Rectal smooth muscle tissue (tissue), 1 donor: Measurements from ENCODE around the gene WDPCP.
"Not testable (repeated sequence)": the region's sequence is repeated elsewhere in the genome, so short reads cannot be mapped to it uniquely, and the experiment has no call there.

ENCODE experiments used
- H3K27ac ChIP-seq: one replicate; pipeline ENCODE4 v1.7.0; 2013; ENCODE audit warnings: low read depth, low read length, inconsistent platforms
- H3K27me3 ChIP-seq: one replicate; pipeline ENCODE4 v1.7.0; 2013; ENCODE audit warnings: low read length; ENCODE audit not compliant: control insufficient read depth, insufficient read depth
- H3K36me3 ChIP-seq: one replicate; pipeline ENCODE4 v1.7.0; 2013; ENCODE audit warnings: low read length; ENCODE audit not compliant: control insufficient read depth, insufficient read depth
- H3K4me1 ChIP-seq: one replicate; pipeline ENCODE4 v1.7.0; 2013; ENCODE audit warnings: low read length; ENCODE audit not compliant: control insufficient read depth, insufficient read depth
- H3K4me3 ChIP-seq: one replicate; pipeline ENCODE4 v1.7.0; 2013; ENCODE audit warnings: low read length
- H3K9ac ChIP-seq: one replicate; pipeline ENCODE4 v1.7.0; 2013; ENCODE audit warnings: low read length

WDPCP gene

GRCh38 chr2:63357722-63358121 is 230.6 kb downstream of the WDPCP start:
- not testable (repeated sequence) for H3K27me3 ChIP-seq

DNA sequence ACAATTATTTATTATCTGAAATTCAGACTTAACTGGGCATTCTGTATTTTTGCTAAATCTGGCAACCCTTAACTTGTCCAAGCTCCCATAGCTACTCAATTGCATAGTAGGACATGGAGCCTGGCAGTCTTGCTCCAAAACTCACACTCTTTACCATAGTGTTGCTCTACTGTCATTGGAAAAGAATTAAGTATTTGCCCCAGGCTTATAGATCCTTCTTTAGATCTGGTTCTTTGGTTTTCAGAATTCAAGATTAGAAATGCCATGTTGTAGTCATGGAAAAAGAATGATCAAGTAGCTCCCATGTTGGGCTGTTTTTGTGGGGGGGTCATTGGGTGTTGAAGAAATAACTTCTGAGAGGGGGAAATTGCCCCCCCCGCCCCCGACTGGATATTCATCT is 240.9 kb downstream of the WDPCP start:
- Histone ChIP-seq H3K4me3 (no peak overlapping the region), H3K4me1 (no peaks in the 10 kb centered on the region), H3K36me3 (no peaks in the 10 kb centered on the region), H3K27ac (no peak overlapping the region), H3K27me3 (no peaks in the 10 kb centered on the region), H3K9ac (no peak overlapping the region)

More at GRCh38 chr2:63357722-63358121, 230.6 kb downstream of the WDPCP start:
- H3K4me1 ChIP-seq, H3K27ac ChIP-seq, H3K36me3 ChIP-seq, H3K4me3 ChIP-seq, H3K9ac ChIP-seq: not testable (repeated sequence)

DNA sequence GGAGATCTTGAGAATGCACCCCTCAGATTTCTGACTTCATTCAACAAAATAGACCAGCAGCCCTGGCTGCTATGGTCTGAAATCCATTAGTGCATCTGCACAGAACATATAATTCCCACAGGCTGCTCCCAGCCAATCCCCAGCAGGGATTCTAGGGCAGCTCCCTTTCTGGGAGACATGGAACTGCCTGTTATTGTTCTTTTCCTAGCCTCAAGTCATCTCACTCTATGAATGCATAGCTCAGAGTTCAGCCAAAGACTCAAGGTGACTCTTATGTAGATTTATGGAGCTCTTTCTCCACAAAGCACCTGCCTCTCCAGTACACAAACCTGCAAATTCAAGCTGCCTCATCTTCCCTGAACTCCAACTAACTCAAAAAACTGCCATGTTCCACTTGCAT is 241.9 kb downstream of the WDPCP start:
- no peak overlapping the region for H3K4me3 ChIP-seq
- H3K27ac ChIP-seq: no peak overlapping the region
- no peaks in the 10 kb centered on the region for H3K4me1 ChIP-seq
- no peaks in the 10 kb centered on the region for H3K27me3 ChIP-seq
- H3K36me3 ChIP-seq: no peaks in the 10 kb centered on the region
- H3K9ac ChIP-seq: no peak overlapping the region

DNA sequence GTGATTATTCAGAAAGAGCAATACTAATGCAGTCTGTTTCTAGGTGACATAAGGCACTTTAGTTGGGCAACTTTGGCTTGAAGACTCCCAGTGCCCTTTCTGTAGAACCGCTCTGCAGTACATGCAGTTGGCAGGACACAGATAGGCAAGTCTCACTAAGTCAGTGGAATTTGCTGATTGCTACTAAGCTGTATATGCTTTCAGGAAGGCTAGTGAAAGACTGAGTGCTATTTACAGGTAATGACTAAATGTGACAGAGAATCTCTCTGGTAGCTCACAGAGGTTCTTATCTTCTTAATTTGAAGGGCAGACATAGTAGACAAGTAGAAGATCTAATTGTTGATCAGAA is 243.0 kb downstream of the WDPCP start:
- Histone ChIP-seq H3K9ac (no peak overlapping the region), H3K4me3 (no peak overlapping the region), H3K27me3 (no peaks in the 10 kb centered on the region), H3K27ac (no peak overlapping the region), H3K36me3 (peaks cover under 1% of the 10 kb centered on the region), H3K4me1 (no peaks in the 10 kb centered on the region)

DNA sequence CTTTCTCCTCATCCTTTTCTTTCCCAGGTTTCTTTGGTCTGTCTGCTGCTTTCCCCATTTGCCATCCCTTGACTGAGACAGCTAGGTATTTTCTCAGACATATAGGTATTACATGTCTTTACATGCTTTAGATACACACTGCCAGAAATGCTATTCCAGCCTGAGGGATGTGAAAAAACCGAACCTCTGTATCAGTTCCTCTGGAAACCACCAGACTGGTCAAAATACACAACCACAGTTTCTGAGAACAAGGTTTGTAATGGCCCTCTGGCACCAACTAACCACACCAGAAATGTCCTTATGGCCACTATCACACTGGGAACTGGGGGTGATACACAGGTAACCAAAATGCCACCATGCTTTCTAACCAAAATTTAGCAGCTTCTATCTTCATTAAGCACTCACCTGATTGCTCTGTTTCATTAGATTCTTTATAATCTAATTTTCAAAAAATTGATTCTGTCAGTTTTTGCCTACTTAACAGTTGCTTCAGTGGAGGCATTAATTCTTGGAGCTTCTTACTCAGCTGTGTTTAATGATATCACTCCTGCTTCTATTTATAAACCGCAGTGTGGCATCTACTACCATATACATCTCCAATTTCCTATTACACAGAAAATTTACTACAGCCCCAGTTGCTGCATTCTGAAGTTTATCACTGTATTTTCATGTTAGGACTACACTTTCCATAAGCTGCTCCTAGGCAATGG is 243.5 kb downstream of the WDPCP start:
- Histone ChIP-seq H3K9ac (no peak overlapping the region), H3K4me1 (no peaks in the 10 kb centered on the region), H3K27ac (no peak overlapping the region), H3K27me3 (no peaks in the 10 kb centered on the region), H3K4me3 (no peak overlapping the region), H3K36me3 (peaks cover 2% of the 10 kb centered on the region)

DNA sequence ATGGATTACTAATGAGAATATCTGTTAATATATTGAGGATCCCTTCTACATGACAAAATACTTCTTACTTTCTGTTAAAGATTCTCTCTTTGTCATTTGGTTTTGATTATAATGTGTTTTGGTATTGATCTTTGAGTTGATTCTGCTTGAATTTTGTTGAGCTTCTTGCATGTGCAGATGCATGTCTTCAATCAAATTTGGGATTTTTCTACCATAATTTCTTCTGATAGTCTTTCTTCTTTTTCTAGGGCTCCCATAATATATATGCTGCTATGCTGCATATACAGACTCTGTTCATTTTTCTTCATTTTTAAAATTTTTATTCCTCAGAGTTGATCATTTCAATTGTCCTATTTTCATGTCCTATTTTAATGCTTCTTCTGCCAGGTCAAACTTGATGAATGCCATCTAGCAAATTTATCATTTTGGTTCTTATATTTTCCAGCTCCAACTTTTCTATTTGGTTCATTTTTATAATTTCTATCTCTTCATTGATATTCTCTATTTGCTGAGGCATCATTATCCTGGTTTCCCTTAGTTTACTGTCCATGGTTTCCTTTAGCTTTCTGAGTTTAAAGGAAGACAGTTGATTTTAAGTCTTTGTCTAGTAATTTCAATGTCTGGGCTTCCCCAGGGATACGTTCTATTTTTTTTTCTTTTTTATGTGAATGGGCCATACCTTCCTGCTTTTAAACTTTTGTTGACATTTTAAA is 244.7 kb downstream of the WDPCP start:
- Histone ChIP-seq H3K4me3 (no peak overlapping the region), H3K36me3 (peaks cover 2% of the 10 kb centered on the region), H3K9ac (no peak overlapping the region), H3K27me3 (no peaks in the 10 kb centered on the region), H3K27ac (no peak overlapping the region), H3K4me1 (no peaks in the 10 kb centered on the region)

DNA sequence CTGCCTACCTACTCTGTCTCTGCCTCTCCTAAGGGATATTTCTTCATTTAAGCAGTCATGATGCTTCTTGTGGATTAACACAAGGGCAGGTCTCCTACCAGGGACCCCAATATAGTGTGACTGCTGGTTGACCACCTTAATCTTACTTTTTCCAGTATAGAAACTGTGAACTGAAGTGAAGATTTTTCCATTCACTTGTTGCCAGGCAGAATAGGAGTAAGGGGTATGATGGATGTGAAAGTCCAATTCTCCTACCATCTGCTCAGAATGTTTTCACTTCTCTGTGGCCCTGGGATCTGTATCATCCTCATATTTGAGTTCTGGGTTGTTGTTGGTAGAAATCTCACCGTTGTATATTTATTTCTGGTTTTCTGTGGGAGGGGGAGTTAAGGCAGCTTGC is 247.8 kb downstream of the WDPCP start:
- Histone ChIP-seq H3K27ac (no peak overlapping the region), H3K36me3 (peaks cover 2% of the 10 kb centered on the region), H3K9ac (no peak overlapping the region), H3K4me3 (no peak overlapping the region), H3K27me3 (no peaks in the 10 kb centered on the region), H3K4me1 (no peaks in the 10 kb centered on the region)

- Histone ChIP-seq H3K27me3 (no peaks in the 10 kb centered on the region), H3K4me3 (no peak overlapping the region), H3K4me1 (no peaks in the 10 kb centered on the region), H3K27ac (no peak overlapping the region), H3K36me3 (no peaks in the 10 kb centered on the region), H3K9ac (no peak overlapping the region)
These were observed 253.4 kb downstream of the WDPCP start for GRCh38 chr2:63334910-63335309.

DNA sequence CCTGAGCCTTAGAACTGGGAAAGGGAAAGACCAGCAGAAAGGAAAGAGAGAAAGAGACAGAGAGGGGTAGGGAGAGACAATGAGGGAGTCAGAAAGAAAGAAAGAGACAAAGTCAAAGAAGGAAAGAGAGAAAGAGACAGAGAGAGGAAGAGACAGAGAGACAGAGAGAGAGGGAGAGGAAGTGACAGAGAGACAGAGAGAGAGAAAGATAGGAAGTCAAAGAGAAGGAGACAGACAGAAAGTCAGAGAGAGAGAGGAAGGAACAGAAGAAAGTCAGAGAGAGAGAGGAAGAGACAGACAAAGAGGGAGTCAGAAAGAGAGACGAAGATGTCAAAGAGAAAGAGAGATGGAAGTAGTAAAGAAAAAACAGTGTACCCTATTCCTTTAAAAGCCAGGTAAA is 261.8 kb downstream of the WDPCP start:
- Histone ChIP-seq H3K9ac (no peak overlapping the region), H3K36me3 (no peaks in the 10 kb centered on the region), H3K27ac (no peak overlapping the region), H3K27me3 (no peaks in the 10 kb centered on the region), H3K4me3 (no peak overlapping the region), H3K4me1 (no peaks in the 10 kb centered on the region)

DNA sequence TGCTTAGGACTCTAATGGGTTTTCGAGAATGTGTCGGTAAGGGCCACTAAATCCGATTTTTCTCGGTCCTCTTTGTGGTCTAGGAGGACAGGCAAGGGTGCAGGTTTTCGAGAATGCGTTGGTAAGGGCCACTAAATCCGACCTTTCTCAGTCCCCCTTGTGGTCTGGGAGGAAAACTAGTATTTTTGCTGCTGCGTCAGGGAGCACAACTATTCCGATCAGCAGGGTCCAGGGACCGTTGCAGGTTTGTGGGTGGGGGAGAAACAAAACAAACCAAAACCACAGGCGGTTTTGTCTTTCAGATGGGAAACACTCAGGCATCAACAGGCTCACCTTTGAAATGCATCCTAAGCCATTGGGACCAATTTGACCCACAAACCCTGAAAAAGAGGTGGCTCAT is 264.6 kb downstream of the WDPCP start:
- not testable (repeated sequence) for H3K4me3 ChIP-seq

GRCh38 chr2:63321973-63322372 is 266.3 kb downstream of the WDPCP start:
- not testable (repeated sequence) for H3K27ac ChIP-seq, H3K36me3 ChIP-seq

More for the DNA sequence above, 264.6 kb downstream of the WDPCP start:
- H3K9ac ChIP-seq, H3K4me1 ChIP-seq, H3K27me3 ChIP-seq, H3K27ac ChIP-seq, H3K36me3 ChIP-seq: not testable (repeated sequence)

GRCh38 chr2:63320669-63321068 is 267.6 kb downstream of the WDPCP start:
- Histone ChIP-seq H3K27ac (no peak overlapping the region), H3K36me3 (no peaks in the 10 kb centered on the region)

More at GRCh38 chr2:63321973-63322372, 266.3 kb downstream of the WDPCP start:
- not testable (repeated sequence) for H3K27me3 ChIP-seq, H3K9ac ChIP-seq, H3K4me1 ChIP-seq, H3K4me3 ChIP-seq

DNA sequence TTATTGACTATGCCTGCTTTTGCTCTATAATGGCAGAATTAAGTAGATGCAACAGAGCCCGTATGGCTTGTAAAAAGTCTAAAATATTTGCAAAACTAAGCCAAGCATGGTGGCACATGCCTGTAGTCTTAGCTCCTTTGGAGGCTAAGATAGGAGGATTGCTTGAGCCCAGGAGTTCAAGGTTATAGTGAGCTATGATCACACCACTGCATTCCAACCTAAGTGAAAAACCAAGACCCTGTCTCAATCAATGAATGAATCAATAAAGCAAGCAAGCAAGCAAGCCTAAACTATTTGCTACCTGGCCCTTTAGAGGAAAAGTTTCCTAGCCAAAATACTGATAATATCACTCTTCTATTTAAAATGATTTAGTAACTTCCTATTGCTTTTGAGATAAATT is 277.7 kb downstream of the WDPCP start:
- no peak overlapping the region for H3K27ac ChIP-seq
- no peak overlapping the region for H3K9ac ChIP-seq
- H3K4me1 ChIP-seq: no peaks in the 10 kb centered on the region
- H3K36me3 ChIP-seq: no peaks in the 10 kb centered on the region
- H3K4me3 ChIP-seq: no peak overlapping the region
- no peaks in the 10 kb centered on the region for H3K27me3 ChIP-seq

More at GRCh38 chr2:63320669-63321068, 267.6 kb downstream of the WDPCP start:
- Histone ChIP-seq H3K9ac (no peak overlapping the region), H3K4me1 (no peaks in the 10 kb centered on the region), H3K4me3 (no peak overlapping the region), H3K27me3 (no peaks in the 10 kb centered on the region)
